ENCODE results near the gene IFFO2.

IFFO2 gene

DNA sequence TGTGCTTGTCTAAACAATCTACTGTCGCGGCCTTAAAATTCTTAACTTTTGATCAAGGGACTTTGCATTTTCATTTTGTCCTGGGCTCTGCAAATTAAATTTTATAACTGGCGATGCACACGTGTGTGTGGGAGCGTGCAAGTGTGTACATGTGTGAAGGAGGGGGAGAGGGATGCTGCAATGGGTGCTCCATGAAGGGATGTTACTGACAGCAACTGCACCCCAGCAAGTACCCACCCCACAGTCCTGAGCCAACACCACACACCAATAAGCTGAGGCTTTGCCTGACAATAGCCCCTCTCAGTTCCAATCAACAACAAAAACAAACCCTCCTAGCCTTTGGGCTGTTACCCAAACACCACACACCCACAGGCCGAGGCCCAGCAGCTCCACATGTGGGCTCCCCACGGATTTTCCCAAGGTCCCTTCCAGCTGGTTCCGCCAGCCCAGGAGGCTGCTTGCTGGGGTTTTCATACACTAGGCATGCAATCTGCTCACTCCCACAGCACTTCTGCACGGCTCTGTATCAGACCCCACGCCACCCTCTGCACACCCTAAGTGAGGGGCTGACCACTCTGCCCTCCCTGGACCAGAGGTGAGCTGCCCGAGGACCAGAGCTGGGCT, 32.8 kb upstream of the IFFO2 start:
- no peak overlapping the region for H3K9ac ChIP-seq (ENCODE audit: low read depth, low read length, poor library complexity, severe bottlenecking)
- no peaks in the 10 kb centered on the region for H4K20me1 ChIP-seq (ENCODE audit: insufficient read depth, low read length, poor library complexity, severe bottlenecking)
- no peaks in the 10 kb centered on the region for H3K4me1 ChIP-seq (ENCODE audit: insufficient read depth, low read length, poor library complexity, severe bottlenecking)
- no peaks in the 10 kb centered on the region for H3K79me2 ChIP-seq (ENCODE audit: insufficient read depth, low read length)
- H3K27me3 ChIP-seq (ENCODE audit: insufficient read depth, low read length, poor library complexity, severe bottlenecking), result no peaks in the 10 kb centered on the region
- H2AFZ ChIP-seq (ENCODE audit: low read length), result no peak overlapping the region
- TF ChIP-seq CTCF (conservative IDR thresholded peaks at IDR 0.05; ENCODE audit: low read length), result no peak
- TF ChIP-seq EZH2phosphoT487 (IDR thresholded peaks at IDR 0.05; ENCODE audit: borderline replicate concordance), result no peak
- no peak overlapping the region for H3K4me3 ChIP-seq (ENCODE audit: low read length, poor library complexity, severe bottlenecking)
- no peaks in the 10 kb centered on the region for H3F3A ChIP-seq (ENCODE audit: low read depth)
- H3K9me2 ChIP-seq (replicated peaks; ENCODE audit: low read depth, low read length), result no peaks in the 10 kb centered on the region
- H3K36me3 ChIP-seq (ENCODE audit: insufficient read depth, low read length), result no peaks in the 10 kb centered on the region
- H3K4me2 ChIP-seq (ENCODE audit: low read depth, low read length, poor library complexity, severe bottlenecking), result no peak overlapping the region
- no peaks in the 10 kb centered on the region for H3K9me3 ChIP-seq (ENCODE audit: insufficient read depth, low read depth, low read length)

- H3K27me3 ChIP-seq (ENCODE audit: insufficient read depth, low read length, poor library complexity, severe bottlenecking), result no peaks in the 10 kb centered on the region
- TF ChIP-seq EZH2phosphoT487 (IDR thresholded peaks at IDR 0.05; ENCODE audit: borderline replicate concordance) (no peak), CTCF (conservative IDR thresholded peaks at IDR 0.05; ENCODE audit: low read length) (no peak)
Observed at GRCh38 chr1:18981242-18981641, 24.8 kb upstream of the IFFO2 start.

GRCh38 chr1:18978706-18979105, 22.2 kb upstream of the IFFO2 start:
- TF ChIP-seq CTCF (conservative IDR thresholded peaks at IDR 0.05; ENCODE audit: low read length) (no peak), EZH2phosphoT487 (IDR thresholded peaks at IDR 0.05; ENCODE audit: borderline replicate concordance) (no peak)
- H3K27me3 ChIP-seq (ENCODE audit: insufficient read depth, low read length, poor library complexity, severe bottlenecking), result no peaks in the 10 kb centered on the region
- no peak overlapping the region for H3K4me3 ChIP-seq (ENCODE audit: low read length, poor library complexity, severe bottlenecking)
- no peak overlapping the region for H2AFZ ChIP-seq (ENCODE audit: low read length)
- no peaks in the 10 kb centered on the region for H3K9me2 ChIP-seq (replicated peaks; ENCODE audit: low read depth, low read length)
- H3K9ac ChIP-seq (ENCODE audit: low read depth, low read length, poor library complexity, severe bottlenecking), result no peak overlapping the region
- no peaks in the 10 kb centered on the region for H3K36me3 ChIP-seq (ENCODE audit: insufficient read depth, low read length)
- no peaks in the 10 kb centered on the region for H4K20me1 ChIP-seq (ENCODE audit: insufficient read depth, low read length, poor library complexity, severe bottlenecking)
- H3K4me2 ChIP-seq (ENCODE audit: low read depth, low read length, poor library complexity, severe bottlenecking), result no peak overlapping the region
- H3K9me3 ChIP-seq (ENCODE audit: insufficient read depth, low read depth, low read length), result peaks cover 15% of the 10 kb centered on the region; the same call in 1 of the 2 replicates
- no peaks in the 10 kb centered on the region for H3K79me2 ChIP-seq (ENCODE audit: insufficient read depth, low read length)
- no peaks in the 10 kb centered on the region for H3F3A ChIP-seq (ENCODE audit: low read depth)
- H3K4me1 ChIP-seq (ENCODE audit: insufficient read depth, low read length, poor library complexity, severe bottlenecking), result peaks cover 6% of the 10 kb centered on the region

More at GRCh38 chr1:18981242-18981641, 24.8 kb upstream of the IFFO2 start:
- Histone ChIP-seq H3K36me3 (ENCODE audit: insufficient read depth, low read length) (no peaks in the 10 kb centered on the region), H2AFZ (ENCODE audit: low read length) (no peak overlapping the region), H3F3A (ENCODE audit: low read depth) (no peaks in the 10 kb centered on the region), H3K9ac (ENCODE audit: low read depth, low read length, poor library complexity, severe bottlenecking) (no peak overlapping the region), H3K9me3 (ENCODE audit: insufficient read depth, low read depth, low read length) (peaks cover 15% of the 10 kb centered on the region; the same call in 1 of the 2 replicates), H3K4me2 (ENCODE audit: low read depth, low read length, poor library complexity, severe bottlenecking) (no peak overlapping the region), H3K4me3 (ENCODE audit: low read length, poor library complexity, severe bottlenecking) (no peak overlapping the region), H3K79me2 (ENCODE audit: insufficient read depth, low read length) (no peaks in the 10 kb centered on the region), H3K4me1 (ENCODE audit: insufficient read depth, low read length, poor library complexity, severe bottlenecking) (no peaks in the 10 kb centered on the region), H4K20me1 (ENCODE audit: insufficient read depth, low read length, poor library complexity, severe bottlenecking) (no peaks in the 10 kb centered on the region), H3K9me2 (replicated peaks; ENCODE audit: low read depth, low read length) (no peaks in the 10 kb centered on the region)

Measured in Loucy (cell line).